Epithelial cell of esophagus (primary cell): ENCODE results near the gene FHDC1.
A peak's percentile ranks its signal among the peaks of the same experiment; 100 is the strongest.

ENCODE experiments used
- DNase-seq: peaks from one replicate; pipeline ENCODE4 v3.0.0; 2010; ENCODE audit warnings: low read depth
- H3K4me3 ChIP-seq: 2 replicates; pipeline ENCODE4 v1.5.1; 2011; ENCODE audit warnings: mild to moderate bottlenecking, low read length, control low read depth
- TF ChIP-seq, protein P1 (sequence below): IDR thresholded peaks from 2 replicates; pipeline ENCODE4 v1.5.1; 2011; ENCODE audit warnings: low read depth, mild to moderate bottlenecking, low read length, control low read depth, inconsistent platforms; ENCODE audit not compliant: insufficient read depth; ENCODE audit errors: missing control alignments

The FHDC1 gene

DNA sequence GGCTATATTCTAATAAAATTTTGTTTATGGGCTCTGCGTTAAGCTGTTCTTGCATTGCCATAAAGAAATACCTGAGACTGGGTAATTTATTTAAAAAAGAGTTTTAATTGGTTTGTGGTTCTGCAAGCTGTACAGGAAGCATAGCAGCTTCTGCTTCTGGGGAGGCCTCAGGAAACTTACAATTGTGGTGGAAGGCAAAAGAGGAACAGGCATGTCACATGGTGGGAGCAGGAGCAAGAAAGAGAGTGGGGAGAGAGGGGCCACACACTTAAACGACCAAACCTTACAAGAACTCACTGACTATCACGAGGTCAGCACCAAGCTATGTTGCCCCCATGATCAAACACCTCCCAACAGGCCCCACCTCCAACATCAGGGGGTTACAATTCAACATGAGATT, 74.0 kb downstream of the FHDC1 start:
- DNase-seq = no peak
- H3K4me3 ChIP-seq = no peak overlapping the region
- TF ChIP-seq, protein P1, sequence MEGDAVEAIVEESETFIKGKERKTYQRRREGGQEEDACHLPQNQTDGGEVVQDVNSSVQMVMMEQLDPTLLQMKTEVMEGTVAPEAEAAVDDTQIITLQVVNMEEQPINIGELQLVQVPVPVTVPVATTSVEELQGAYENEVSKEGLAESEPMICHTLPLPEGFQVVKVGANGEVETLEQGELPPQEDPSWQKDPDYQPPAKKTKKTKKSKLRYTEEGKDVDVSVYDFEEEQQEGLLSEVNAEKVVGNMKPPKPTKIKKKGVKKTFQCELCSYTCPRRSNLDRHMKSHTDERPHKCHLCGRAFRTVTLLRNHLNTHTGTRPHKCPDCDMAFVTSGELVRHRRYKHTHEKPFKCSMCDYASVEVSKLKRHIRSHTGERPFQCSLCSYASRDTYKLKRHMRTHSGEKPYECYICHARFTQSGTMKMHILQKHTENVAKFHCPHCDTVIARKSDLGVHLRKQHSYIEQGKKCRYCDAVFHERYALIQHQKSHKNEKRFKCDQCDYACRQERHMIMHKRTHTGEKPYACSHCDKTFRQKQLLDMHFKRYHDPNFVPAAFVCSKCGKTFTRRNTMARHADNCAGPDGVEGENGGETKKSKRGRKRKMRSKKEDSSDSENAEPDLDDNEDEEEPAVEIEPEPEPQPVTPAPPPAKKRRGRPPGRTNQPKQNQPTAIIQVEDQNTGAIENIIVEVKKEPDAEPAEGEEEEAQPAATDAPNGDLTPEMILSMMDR = no peak

DNA sequence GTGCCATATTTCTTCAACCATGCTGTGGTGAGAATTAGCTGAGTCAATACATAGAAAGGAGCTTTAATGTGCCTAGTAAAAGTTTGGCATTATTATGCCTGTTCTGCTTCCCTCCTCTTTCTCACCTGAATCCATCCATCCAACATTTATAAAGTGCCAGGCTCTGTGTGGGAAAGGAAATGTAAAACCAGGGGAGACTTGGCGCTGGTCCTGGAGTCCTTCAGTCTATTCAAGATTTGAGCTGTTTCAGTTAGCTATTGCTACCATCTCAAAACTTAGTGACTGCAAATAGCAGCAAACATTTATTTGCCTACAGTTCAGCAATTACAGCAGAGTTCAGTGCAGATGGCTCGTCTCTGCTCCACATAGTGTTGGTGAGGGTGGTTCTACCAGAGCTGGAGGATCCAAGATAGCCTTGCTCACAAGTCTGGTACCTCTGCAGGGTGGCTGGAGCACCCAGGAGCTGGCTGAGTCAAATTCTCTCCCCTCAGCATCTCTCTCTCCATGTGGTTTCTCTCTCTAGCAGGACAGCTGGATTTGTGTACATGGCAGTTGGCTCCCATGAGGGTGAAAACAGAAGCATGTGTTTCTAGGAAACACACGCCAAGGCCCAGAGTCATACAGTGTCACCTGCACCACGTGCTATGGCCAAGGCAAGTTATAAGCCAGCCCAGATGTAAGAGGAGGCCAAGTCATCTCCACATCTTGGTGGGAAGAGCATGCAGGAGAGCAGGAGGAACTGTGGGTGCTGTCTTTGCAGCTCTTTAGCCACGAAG, 77.3 kb downstream of the FHDC1 start:
- DNase-seq = no peak
- no peak overlapping the region for H3K4me3 ChIP-seq
- TF ChIP-seq, protein P1 = no peak

DNA sequence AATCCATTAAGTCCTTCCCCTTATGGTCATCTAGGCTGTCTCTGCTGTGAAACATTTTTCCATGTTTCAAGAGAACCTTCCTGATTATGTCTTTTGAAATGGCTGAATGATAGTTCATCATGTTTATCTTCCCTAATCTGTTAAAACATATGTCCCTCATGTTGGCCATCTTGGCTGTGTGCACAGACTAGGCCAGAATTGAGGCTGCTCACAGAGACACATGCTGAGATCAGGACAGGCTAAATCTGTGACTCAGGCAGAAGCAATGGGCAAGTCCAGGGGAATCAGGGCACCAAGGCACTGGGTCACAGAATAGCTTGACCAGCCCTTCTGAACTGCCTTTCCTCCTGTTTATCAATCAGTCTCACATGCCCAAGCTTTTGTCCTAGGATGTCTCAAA, 78.3 kb downstream of the FHDC1 start:
- TF ChIP-seq, protein P1 = no peak
- H3K4me3 ChIP-seq = no peak overlapping the region
- no peak for DNase-seq

DNA sequence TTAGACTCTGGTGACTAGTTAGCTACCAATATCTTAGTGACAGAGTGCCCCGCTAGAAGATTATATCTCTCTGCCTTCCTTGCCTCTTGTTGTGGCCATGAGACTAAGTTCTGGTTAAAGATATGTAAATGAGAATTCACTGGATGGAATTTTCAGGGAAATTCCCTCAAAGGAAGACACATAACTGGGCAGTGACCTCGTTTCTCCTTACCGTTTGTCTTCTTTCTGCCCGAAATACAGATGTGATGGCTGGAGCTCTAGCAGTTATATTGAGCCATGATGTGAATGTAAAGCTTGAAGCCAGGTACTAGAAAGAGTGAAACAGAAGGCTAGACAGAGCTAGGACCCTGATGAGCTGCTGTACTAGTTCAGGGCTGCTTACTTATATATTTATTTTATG, 80.5 kb downstream of the FHDC1 start:
- DNase-seq = no peak
- TF ChIP-seq, protein P1 = no peak
- H3K4me3 ChIP-seq = no peak overlapping the region

DNA sequence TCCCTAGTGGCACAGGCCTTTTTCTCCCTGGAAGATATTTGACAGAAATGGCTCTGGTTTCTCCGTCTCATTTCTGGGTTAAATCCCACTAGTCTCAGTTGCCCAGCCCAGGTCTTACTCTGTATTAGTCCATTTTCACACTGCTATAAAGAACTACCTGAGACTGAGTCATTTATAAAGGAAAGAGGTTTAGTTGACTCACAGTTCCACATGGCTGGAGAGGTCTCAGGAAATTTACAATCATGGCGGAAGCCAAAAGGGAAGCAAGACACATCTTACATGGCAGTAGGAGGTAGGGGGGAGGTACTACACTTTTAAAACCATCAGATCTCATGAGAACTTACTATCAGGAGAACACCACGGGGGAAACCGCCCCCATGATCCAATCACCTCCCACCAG, 81.9 kb downstream of the FHDC1 start:
- TF ChIP-seq, protein P1 = no peak
- peak; percentile 50 for DNase-seq
- no peak overlapping the region for H3K4me3 ChIP-seq

DNA sequence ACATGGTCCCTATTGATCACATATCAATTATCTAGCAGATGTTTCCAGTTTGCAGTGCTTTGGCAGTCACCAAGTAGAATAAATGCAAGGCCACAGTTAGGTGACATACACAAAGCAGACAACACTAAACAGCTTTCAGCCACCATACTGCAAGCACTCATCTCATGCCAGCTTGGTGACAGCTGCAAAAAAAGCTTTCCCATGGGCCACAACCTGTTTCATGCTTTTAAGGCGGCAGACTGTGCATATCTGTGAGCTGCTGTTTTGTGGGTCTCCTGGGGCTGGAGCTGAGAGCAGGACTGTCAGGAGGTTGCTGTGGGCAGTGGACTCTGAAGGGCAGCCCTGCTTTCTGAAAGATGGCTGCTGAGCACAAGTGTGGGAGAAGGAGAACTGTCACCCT, 82.6 kb downstream of the FHDC1 start:
- TF ChIP-seq, protein P1 = no peak
- DNase-seq = no peak
- H3K4me3 ChIP-seq = no peak overlapping the region

DNA sequence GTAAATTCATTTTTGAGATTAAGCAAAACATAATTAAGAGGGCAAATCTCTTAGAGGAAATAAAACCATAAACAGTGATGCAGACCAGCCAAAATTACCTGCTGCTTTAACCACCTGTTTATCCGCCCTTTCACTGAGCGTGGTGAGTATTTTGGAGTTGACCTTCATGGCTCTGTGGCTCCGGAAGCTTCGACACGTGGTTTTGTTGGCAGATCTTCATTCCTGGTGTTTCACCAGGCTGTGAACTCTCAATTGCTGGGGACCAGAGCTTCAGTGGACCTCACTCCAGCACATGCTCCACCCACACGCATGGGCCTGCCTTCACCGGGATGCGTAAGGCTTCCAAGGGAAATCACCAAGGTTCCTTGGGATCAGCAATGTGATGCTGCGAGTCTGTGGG, 83.8 kb downstream of the FHDC1 start:
- DNase-seq = no peak
- TF ChIP-seq, protein P1 = no peak
- H3K4me3 ChIP-seq = no peak overlapping the region
